CD4-positive, alpha-beta T cell treated with Interleukin-12 subunit alpha and Interleukin-12 subunit beta, for 1 hour (primary cell): Measurements from ENCODE around the gene VWA2.

ENCODE experiments used
- DNase-seq: peaks from one replicate; pipeline ENCODE4 v3.0.0-alpha.2; 2020

The VWA2 gene

GRCh38 chr10:114246679-114247305, 7.7 kb downstream of the VWA2 start:
- no peak for DNase-seq

- DNase-seq: no peak
These were observed 11.2 kb downstream of the VWA2 start for GRCh38 chr10:114250236-114250635.

GRCh38 chr10:114250716-114251115, 11.7 kb downstream of the VWA2 start:
- DNase-seq: no peak

GRCh38 chr10:114252092-114252491, 13.0 kb downstream of the VWA2 start:
- DNase-seq: no peak

GRCh38 chr10:114252883-114253282, 13.8 kb downstream of the VWA2 start:
- no peak for DNase-seq

- DNase-seq: no peak
These were observed 16.2 kb downstream of the VWA2 start for GRCh38 chr10:114255227-114255626.

GRCh38 chr10:114256008-114256765, 17.1 kb downstream of the VWA2 start:
- no peak for DNase-seq

- DNase-seq: no peak
These were observed 17.8 kb downstream of the VWA2 start for GRCh38 chr10:114256822-114257221.

GRCh38 chr10:114257498-114257897, 18.4 kb downstream of the VWA2 start:
- DNase-seq: no peak

GRCh38 chr10:114258274-114258840, 19.3 kb downstream of the VWA2 start:
- no peak for DNase-seq

GRCh38 chr10:114259824-114260223, 20.8 kb downstream of the VWA2 start:
- no peak for DNase-seq

GRCh38 chr10:114260366-114260765, 21.3 kb downstream of the VWA2 start:
- DNase-seq: no peak

GRCh38 chr10:114261076-114261475, 22.0 kb downstream of the VWA2 start:
- no peak for DNase-seq

- no peak for DNase-seq
These were observed 23.4 kb downstream of the VWA2 start for GRCh38 chr10:114262496-114262895.

GRCh38 chr10:114265392-114266053, 26.5 kb downstream of the VWA2 start:
- no peak for DNase-seq

- no peak for DNase-seq
These were observed 27.5 kb downstream of the VWA2 start for GRCh38 chr10:114266521-114266920.

GRCh38 chr10:114271075-114271778, 32.2 kb downstream of the VWA2 start:
- no peak for DNase-seq

GRCh38 chr10:114271779-114272167, 32.7 kb downstream of the VWA2 start:
- no peak for DNase-seq

- DNase-seq: no peak
These were observed 33.6 kb downstream of the VWA2 start for GRCh38 chr10:114272696-114273095.

GRCh38 chr10:114273910-114274309, 34.9 kb downstream of the VWA2 start:
- no peak for DNase-seq

GRCh38 chr10:114274616-114275453, 35.8 kb downstream of the VWA2 start:
- no peak for DNase-seq

GRCh38 chr10:114276066-114276465, 37.0 kb downstream of the VWA2 start:
- DNase-seq: no peak
